Measurements from ENCODE around the gene SMARCA4. TPM values are rescaled to one million over a fixed set of nuclear protein-coding genes. Genes with fewer than 3 reads are reported as not detected.

The SMARCA4 gene
- total RNA-seq, 2 experiments from 2014 or later = 69.6 to 74.5 TPM

GRCh38 chr19:10922638-10923014 is 38.2 kb upstream of the SMARCA4 start:
- Mint-ChIP-seq H3K4me1 (ENCODE audit: low read depth) (peaks cover 6% of the 10 kb centered on the region), H3K36me3 (ENCODE audit: low read depth) (peaks cover 42% of the 10 kb centered on the region), H3K4me3 (no peak overlapping the region), H3K9me3 (no peaks in the 10 kb centered on the region), H3K27me3 (no peaks in the 10 kb centered on the region), H3K27ac (no peak overlapping the region)
- Histone ChIP-seq H3K9me3 (ENCODE audit: control insufficient read depth in 1 of 2, insufficient read depth in 1 of 2, low read length in 2 of 2) (no peaks in the 10 kb centered on the region), H3K4me1 (ENCODE audit: insufficient read depth, low read length) (peaks cover 6% of the 10 kb centered on the region), H3K27ac (ENCODE audit: low read depth in 1 of 2, low read length in 2 of 2) (no peak overlapping the region), H3K27me3 (ENCODE audit: control insufficient read depth in 1 of 2, insufficient read depth in 2 of 2, low read length in 2 of 2) (no peaks in the 10 kb centered on the region), H3K36me3 (ENCODE audit: insufficient read depth, low read length) (peaks cover 40% of the 10 kb centered on the region), H3K4me3 (ENCODE audit: low read length) (no peak overlapping the region)
- ChIA-PET CTCF (no interaction called here), POLR2A (no interaction called here)
- intact Hi-C loops (cut with DNase I, micrococcal nuclease) = loop anchor here (10.0 kb wide), 2 partner anchors 48 to 452 kb away; partner anchors contain the start of genes CARM1 (in 1 of the 2) and SWSAP1 (in 1 of the 2)
- DNase-seq (no peak), ATAC-seq (ENCODE audit: poor library complexity) (no peak)
- no peak for TF ChIP-seq CTCF (IDR thresholded peaks at IDR 0.05)

- Mint-ChIP-seq H3K4me3 (peak overlapping the region; percentile 20), H3K27ac (no peak overlapping the region), H3K9me3 (no peaks in the 10 kb centered on the region), H3K4me1 (ENCODE audit: low read depth) (peaks cover 13% of the 10 kb centered on the region), H3K36me3 (ENCODE audit: low read depth) (peaks cover 43% of the 10 kb centered on the region), H3K27me3 (no peaks in the 10 kb centered on the region)
- Histone ChIP-seq H3K27me3 (ENCODE audit: control insufficient read depth in 1 of 2, insufficient read depth in 2 of 2, low read length in 2 of 2) (no peaks in the 10 kb centered on the region), H3K36me3 (ENCODE audit: insufficient read depth, low read length) (peaks cover 40% of the 10 kb centered on the region), H3K4me1 (ENCODE audit: insufficient read depth, low read length) (peaks cover 13% of the 10 kb centered on the region), H3K9me3 (ENCODE audit: control insufficient read depth in 1 of 2, insufficient read depth in 1 of 2, low read length in 2 of 2) (no peaks in the 10 kb centered on the region), H3K27ac (ENCODE audit: low read depth in 1 of 2, low read length in 2 of 2) (no peak overlapping the region), H3K4me3 (ENCODE audit: low read length) (no peak overlapping the region)
- intact Hi-C loops (cut with DNase I, micrococcal nuclease) = loop anchor here (10.0 kb wide), 2 partner anchors 49 to 451 kb away; partner anchors contain the start of genes CARM1 (in 1 of the 2) and SWSAP1 (in 1 of the 2)
- no peak for TF ChIP-seq CTCF (IDR thresholded peaks at IDR 0.05)
- CTCF ChIA-PET = no interaction called here
- POLR2A ChIA-PET = no interaction called here
- ATAC-seq (ENCODE audit: poor library complexity) = no peak
- DNase-seq = no peak
Measured at GRCh38 chr19:10923260-10924112, 37.3 kb upstream of the SMARCA4 start.

GRCh38 chr19:10924597-10924996 is 36.2 kb upstream of the SMARCA4 start:
- Mint-ChIP-seq H3K4me3 (no peak overlapping the region), H3K4me1 (ENCODE audit: low read depth) (peaks cover 16% of the 10 kb centered on the region), H3K36me3 (ENCODE audit: low read depth) (peaks cover 36% of the 10 kb centered on the region)

More at GRCh38 chr19:10924597-10924996, 36.2 kb upstream of the SMARCA4 start:
- no peaks in the 10 kb centered on the region for H3K27me3 Mint-ChIP-seq
- Histone ChIP-seq H3K4me1 (ENCODE audit: insufficient read depth, low read length) (peaks cover 19% of the 10 kb centered on the region), H3K4me3 (ENCODE audit: low read length) (no peak overlapping the region), H3K9me3 (ENCODE audit: control insufficient read depth in 1 of 2, insufficient read depth in 1 of 2, low read length in 2 of 2) (no peaks in the 10 kb centered on the region), H3K27me3 (ENCODE audit: control insufficient read depth in 1 of 2, insufficient read depth in 2 of 2, low read length in 2 of 2) (no peaks in the 10 kb centered on the region), H3K36me3 (ENCODE audit: insufficient read depth, low read length) (peaks cover 36% of the 10 kb centered on the region), H3K27ac (ENCODE audit: low read depth in 1 of 2, low read length in 2 of 2) (no peak overlapping the region)
- H3K27ac Mint-ChIP-seq = peak overlapping the region; percentile 12
- ATAC-seq (ENCODE audit: poor library complexity) = no peak
- ChIA-PET CTCF (no interaction called here), POLR2A (no interaction called here)
- intact Hi-C loops (cut with DNase I, micrococcal nuclease) = loop anchor here (10.0 kb wide), 2 partner anchors 50 to 450 kb away; partner anchors contain the start of genes CARM1 (in 1 of the 2) and SWSAP1 (in 1 of the 2)
- DNase-seq = no peak
- no peaks in the 10 kb centered on the region for H3K9me3 Mint-ChIP-seq
- TF ChIP-seq CTCF (IDR thresholded peaks at IDR 0.05) = no peak
